ENCODE measurements around the gene ARID3B. TPM values are rescaled to one million over a fixed set of nuclear protein-coding genes. Genes with fewer than 3 reads are reported as not detected.
"Not testable (repeated sequence)": the region's sequence is repeated elsewhere in the genome, so short reads cannot be mapped to it uniquely, and the experiment has no call there.

ARID3B gene
- total RNA-seq, 1 donor from 2014 or later = 2.0 TPM

- TF ChIP-seq, protein P1, sequence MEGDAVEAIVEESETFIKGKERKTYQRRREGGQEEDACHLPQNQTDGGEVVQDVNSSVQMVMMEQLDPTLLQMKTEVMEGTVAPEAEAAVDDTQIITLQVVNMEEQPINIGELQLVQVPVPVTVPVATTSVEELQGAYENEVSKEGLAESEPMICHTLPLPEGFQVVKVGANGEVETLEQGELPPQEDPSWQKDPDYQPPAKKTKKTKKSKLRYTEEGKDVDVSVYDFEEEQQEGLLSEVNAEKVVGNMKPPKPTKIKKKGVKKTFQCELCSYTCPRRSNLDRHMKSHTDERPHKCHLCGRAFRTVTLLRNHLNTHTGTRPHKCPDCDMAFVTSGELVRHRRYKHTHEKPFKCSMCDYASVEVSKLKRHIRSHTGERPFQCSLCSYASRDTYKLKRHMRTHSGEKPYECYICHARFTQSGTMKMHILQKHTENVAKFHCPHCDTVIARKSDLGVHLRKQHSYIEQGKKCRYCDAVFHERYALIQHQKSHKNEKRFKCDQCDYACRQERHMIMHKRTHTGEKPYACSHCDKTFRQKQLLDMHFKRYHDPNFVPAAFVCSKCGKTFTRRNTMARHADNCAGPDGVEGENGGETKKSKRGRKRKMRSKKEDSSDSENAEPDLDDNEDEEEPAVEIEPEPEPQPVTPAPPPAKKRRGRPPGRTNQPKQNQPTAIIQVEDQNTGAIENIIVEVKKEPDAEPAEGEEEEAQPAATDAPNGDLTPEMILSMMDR (IDR thresholded peaks at IDR 0.05; ENCODE audit: borderline replicate concordance) = no peak
- Histone ChIP-seq H3K36me3 (peaks cover 41% of the 10 kb centered on the region), H3K4me3 (no peak overlapping the region)
Observed at GRCh38 chr15:74594455-74594854, 53.4 kb downstream of the ARID3B start.

GRCh38 chr15:74595271-74595670, 54.3 kb downstream of the ARID3B start:
- intact Hi-C loops (cut with micrococcal nuclease) = no loop called here
- no peak overlapping the region for H3K27ac ChIP-seq (replicated peaks)
- DNase-seq = no peak
- peaks cover 29% of the 10 kb centered on the region for H3K4me1 ChIP-seq
- H3K36me3 ChIP-seq = peaks cover 37% of the 10 kb centered on the region
- no peaks in the 10 kb centered on the region for H3K9me3 ChIP-seq (replicated peaks)
- TF ChIP-seq, protein P1 (IDR thresholded peaks at IDR 0.05; ENCODE audit: borderline replicate concordance) = no peak
- no peaks in the 10 kb centered on the region for H3K27me3 ChIP-seq (ENCODE audit: low read depth)
- no peak overlapping the region for H3K4me3 ChIP-seq

More at GRCh38 chr15:74594455-74594854, 53.4 kb downstream of the ARID3B start:
- Histone ChIP-seq H3K27me3 (ENCODE audit: low read depth) (no peaks in the 10 kb centered on the region), H3K9me3 (replicated peaks) (no peaks in the 10 kb centered on the region), H3K27ac (replicated peaks) (no peak overlapping the region), H3K4me1 (peaks cover 26% of the 10 kb centered on the region)
- DNase-seq = no peak
- intact Hi-C loops (cut with micrococcal nuclease) = no loop called here

- H3K27me3 ChIP-seq (ENCODE audit: low read depth); H3K4me3 ChIP-seq; DNase-seq; H3K27ac ChIP-seq (replicated peaks); H3K9me3 ChIP-seq (replicated peaks); intact Hi-C loops (cut with micrococcal nuclease): not testable (repeated sequence)
- Histone ChIP-seq H3K36me3 (peaks cover 24% of the 10 kb centered on the region), H3K4me1 (peaks cover 37% of the 10 kb centered on the region)
Observed at GRCh38 chr15:74596736-74597135, 55.7 kb downstream of the ARID3B start.

GRCh38 chr15:74597146-74597705, 56.2 kb downstream of the ARID3B start:
- Histone ChIP-seq H3K4me1 (peaks cover 37% of the 10 kb centered on the region), H3K36me3 (peaks cover 19% of the 10 kb centered on the region)
- H3K27ac ChIP-seq (replicated peaks); H3K9me3 ChIP-seq (replicated peaks); intact Hi-C loops (cut with micrococcal nuclease); DNase-seq; H3K27me3 ChIP-seq (ENCODE audit: low read depth); H3K4me3 ChIP-seq: not testable (repeated sequence)

- TF ChIP-seq, protein P1 (IDR thresholded peaks at IDR 0.05; ENCODE audit: borderline replicate concordance) = no peak
- H3K9me3 ChIP-seq (replicated peaks) = no peaks in the 10 kb centered on the region
- peak; percentile 96 for DNase-seq
- H3K4me1 ChIP-seq = peaks cover 37% of the 10 kb centered on the region
- peak overlapping the region; percentile 82 for H3K4me3 ChIP-seq
- no peaks in the 10 kb centered on the region for H3K27me3 ChIP-seq (ENCODE audit: low read depth)
- intact Hi-C loops (cut with micrococcal nuclease) = no loop called here
- H3K36me3 ChIP-seq = peaks cover 10% of the 10 kb centered on the region
- H3K27ac ChIP-seq (replicated peaks) = peak overlapping the region; percentile 96
Observed at GRCh38 chr15:74598126-74598842, 57.3 kb downstream of the ARID3B start.

DNA sequence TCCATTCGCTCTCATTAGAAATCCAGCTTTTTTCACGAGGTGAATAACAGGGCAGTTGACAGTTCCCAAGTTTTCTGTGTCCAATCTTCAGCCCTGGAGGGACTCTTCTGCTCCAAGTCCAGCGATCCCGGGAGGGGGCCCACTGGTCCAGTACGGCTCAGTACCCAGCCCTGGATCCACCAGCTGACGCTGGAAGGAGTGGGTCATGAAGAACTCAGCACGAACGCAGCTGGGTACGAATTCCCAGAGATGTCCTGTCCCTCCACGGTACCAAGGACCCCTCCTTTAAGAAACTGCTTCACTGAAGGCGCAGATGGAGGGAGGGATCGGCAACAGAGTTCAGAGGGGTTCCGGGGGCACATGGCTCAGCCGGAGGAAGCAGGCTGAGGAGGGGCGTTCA, 58.1 kb downstream of the ARID3B start:
- Histone ChIP-seq H3K4me1 (peaks cover 37% of the 10 kb centered on the region), H3K36me3 (peaks cover 5% of the 10 kb centered on the region), H3K4me3 (peak overlapping the region; percentile 82), H3K27me3 (ENCODE audit: low read depth) (no peaks in the 10 kb centered on the region), H3K27ac (replicated peaks) (peak overlapping the region; percentile 96), H3K9me3 (replicated peaks) (no peaks in the 10 kb centered on the region)
- TF ChIP-seq, protein P1 (IDR thresholded peaks at IDR 0.05; ENCODE audit: borderline replicate concordance) = no peak
- DNase-seq = no peak
- intact Hi-C loops (cut with micrococcal nuclease) = no loop called here

All from left ventricle myocardium inferior (tissue), 1 donor.